K562 (cell line): ENCODE data around the gene FAM131C. TPM values are rescaled to one million over a fixed set of nuclear protein-coding genes. Genes with fewer than 3 reads are reported as not detected.
"Not testable (repeated sequence)": the region's sequence is repeated elsewhere in the genome, so short reads cannot be mapped to it uniquely, and the experiment has no call there.

Source experiments
- ATAC-seq: fragments of 200-7000 bp; cut with Tn5 transposase; 3 replicates; pipeline ENCODE4 v1.9.1; 2020; ENCODE audit warnings: moderate library complexity
- BruUV-seq: library from RNA; stranded (reverse); fragments of 400-500 nt; replicated peaks from 2 replicates; lab custom pipeline; 2021; lab: Mats Ljungman, UMichigan
- CTCF ChIA-PET: fragments of 300-600 bp; formaldehyde crosslinking; extraction: SDS; loops from one replicate; lab custom pipeline; 2021; ENCODE audit warnings: low intra/inter-chr PET ratio; lab: Yijun Ruan, JAX
- POLR2A ChIA-PET: fragments of 300-600, 350-650 bp; sonication (Branson Sonifier 250); formaldehyde crosslinking; extraction: SDS; loops from one replicate; lab custom pipeline; 2021; ENCODE audit warnings: antibody characterized with exemption, inconsistent platforms; lab: Yijun Ruan, JAX
- DNase-seq, 4 experiments: peaks; one replicate each; pipeline versions ENCODE4 v3.0.0 to v3.0.0-alpha.2; 2011 to 2018; ENCODE audit warnings: low spot score in 3 of 4, mixed read lengths in 3 of 4; ENCODE audit errors: extremely low read depth in 1 of 4
- FAIRE-seq: peaks from 2 replicates; lab custom pipeline; 2011; peaks lifted over from hg19 to GRCh38; lab: Jason Lieb, UNC
- H2AFZ ChIP-seq: 2 replicates; pipeline ENCODE4 v1.6.0; 2011; ENCODE audit warnings: low read depth, low read length, control low read depth, inconsistent platforms
- H3K27ac ChIP-seq: fragments of 200-600 bp; 3 replicates; pipeline ENCODE4 v1.8.0; 2011; ENCODE audit warnings: low read depth, mild to moderate bottlenecking, control low read depth, inconsistent platforms, low read length, moderate library complexity, mixed read lengths; ENCODE audit errors: extremely low read depth
- H3K27me3 ChIP-seq, 2 experiments: fragments of 300-600 bp in 1 of 2; 2 replicates in 1 of 2; 3 replicates in 1 of 2; pipeline versions ENCODE4 v1.6.0 to v1.8.0; 2011; ENCODE audit warnings: inconsistent platforms in 2 of 2, low read length in 2 of 2, mild to moderate bottlenecking in 1 of 2, mixed read lengths in 1 of 2, moderate library complexity in 1 of 2; ENCODE audit not compliant: control insufficient read depth in 2 of 2, insufficient read depth in 2 of 2
- H3K36me3 ChIP-seq: fragments of 300-600 bp; 3 replicates; pipeline ENCODE4 v1.8.0; 2011; ENCODE audit warnings: mild to moderate bottlenecking, low read length, inconsistent platforms; ENCODE audit not compliant: control insufficient read depth, insufficient read depth
- H3K4me1 ChIP-seq, 2 experiments: fragments of 200-600 bp in 1 of 2; replicated peaks in 1 of 2; 2 replicates in 1 of 2; 3 replicates in 1 of 2; pipeline versions ENCODE4 v1.5.1 to v1.8.0; 2011; ENCODE audit warnings: inconsistent platforms in 2 of 2, low read length in 2 of 2, mild to moderate bottlenecking in 1 of 2, mixed read lengths in 1 of 2, moderate library complexity in 1 of 2; ENCODE audit not compliant: control insufficient read depth in 2 of 2, insufficient read depth in 2 of 2
- H3K4me2 ChIP-seq: 2 replicates; pipeline ENCODE4 v1.6.1; 2011; ENCODE audit warnings: low read length, control low read depth, inconsistent platforms, mixed read lengths; ENCODE audit not compliant: insufficient read depth
- H3K4me3 ChIP-seq: fragments of 200-600 bp; sonication (generic), shearing (Covaris generic); 2 replicates; pipeline ENCODE4 v1.5.1; 2016; ENCODE audit warnings: control low read depth, inconsistent platforms
- H3K79me2 ChIP-seq: fragments of 200-600 bp; 3 replicates; pipeline ENCODE4 v1.8.0; 2011; ENCODE audit warnings: low read length, inconsistent platforms; ENCODE audit not compliant: control insufficient read depth, insufficient read depth
- H3K9ac ChIP-seq, 2 experiments: 2 replicates each; pipeline versions ENCODE4 v1.6.0 to v1.6.1; 2011; ENCODE audit warnings: low read depth in 2 of 2, low read length in 2 of 2, control low read depth in 1 of 2, inconsistent platforms in 1 of 2, mild to moderate bottlenecking in 1 of 2, mixed read lengths in 1 of 2; ENCODE audit not compliant: insufficient read depth in 1 of 2
- H3K9me1 ChIP-seq: one replicate; pipeline ENCODE4 v1.6.0; 2011; ENCODE audit warnings: inconsistent platforms, mild to moderate bottlenecking, low read length, moderate library complexity; ENCODE audit not compliant: control insufficient read depth, insufficient read depth
- H3K9me3 ChIP-seq: replicated peaks from 2 replicates; pipeline ENCODE4 v1.5.1; 2011; ENCODE audit warnings: low read depth, low read length, inconsistent platforms; ENCODE audit not compliant: control insufficient read depth, insufficient read depth
- H4K20me1 ChIP-seq: replicated peaks from 2 replicates; pipeline ENCODE4 v1.6.1; 2011; ENCODE audit warnings: low read length, inconsistent platforms, mixed read lengths; ENCODE audit not compliant: control insufficient read depth, insufficient read depth
- ZNF212 ChIP-seq: fragments of 450-650 bp; formaldehyde crosslinking; IDR thresholded peaks from 2 replicates; pipeline ENCODE4 v1.4.0; 2020; ENCODE audit warnings: mild to moderate bottlenecking
- ZNF263 ChIP-seq: sonication (generic); formaldehyde crosslinking; IDR thresholded peaks from 2 replicates; pipeline ENCODE4 v1.8.0; 2022; ENCODE audit warnings: mild to moderate bottlenecking, missing genetic modification reagents, borderline replicate concordance
- WGBS: fragments of 100-300 bp; shearing (Covaris generic); methylation state at CpG from one replicate; pipeline ENCODE4 v1.1.6; 2016; ENCODE audit warnings: low coverage, mixed read lengths; ENCODE audit not compliant: insufficient coverage; ENCODE audit errors: missing lambda C conversion rate; 5-methylcytosine and 5-hydroxymethylcytosine counted together
- in situ Hi-C: fragments of 300-500 bp; cut with MboI; formaldehyde crosslinking; loops from 4 replicates; pipeline ENCODE4 v1.15.0; 2018; ENCODE audit warnings: inconsistent platforms, mixed read lengths
- intact Hi-C: fragments of 100-400 bp; cut with micrococcal nuclease; formaldehyde crosslinking; loops from 2 replicates; pipeline ENCODE4 v1.14.2; 2022
- polyA plus RNA-seq, 8 experiments: library from polyadenylated mRNA; depleted of rRNA in 4 of 8; stranded (reverse) in 5 of 8; unstranded in 3 of 8; fragments of >200 nt; fragmentation: Nextera tagmentation in 2 of 8; fragmentation: Illumina TruSeq in 1 of 8; extraction: Ambion mirVana in 2 of 8; extraction: Trizol in 1 of 8; gene quantifications; 2 replicates each; pipeline versions ENCODE4 v1.2.1 to v1.2.3, GENCODE V29; 2011 to 2014; ENCODE audit warnings: inconsistent platforms in 1 of 8, missing spikeins in 1 of 8
- total RNA-seq, 7 experiments: library from RNA; depleted of rRNA in 6 of 7; stranded (reverse); fragments of >200 nt in 6 of 7; fragmentation: Illumina TruSeq in 2 of 7; extraction: Trizol in 2 of 7; gene quantifications; 2 replicates each; pipeline versions ENCODE4 v1.2.1 to v1.2.3, GENCODE V29; 2011 to 2021; ENCODE audit warnings: low replicate concordance in 1 of 7
- TF ChIP-seq, protein P1 (sequence below): fragments of 250-450 bp; sonication (Bioruptor Pico); IDR thresholded peaks from 2 replicates; pipeline ENCODE4 v1.5.1; 2021; ENCODE audit warnings: mild to moderate bottlenecking

Gene FAM131C
- total and polyA plus RNA-seq, 9 of the 15 experiments (the other 6 are each of a cell fraction or from before 2014, with no cell fraction given), result 0.10 to 0.29 (median 0.16) TPM; not detected in 6

DNA sequence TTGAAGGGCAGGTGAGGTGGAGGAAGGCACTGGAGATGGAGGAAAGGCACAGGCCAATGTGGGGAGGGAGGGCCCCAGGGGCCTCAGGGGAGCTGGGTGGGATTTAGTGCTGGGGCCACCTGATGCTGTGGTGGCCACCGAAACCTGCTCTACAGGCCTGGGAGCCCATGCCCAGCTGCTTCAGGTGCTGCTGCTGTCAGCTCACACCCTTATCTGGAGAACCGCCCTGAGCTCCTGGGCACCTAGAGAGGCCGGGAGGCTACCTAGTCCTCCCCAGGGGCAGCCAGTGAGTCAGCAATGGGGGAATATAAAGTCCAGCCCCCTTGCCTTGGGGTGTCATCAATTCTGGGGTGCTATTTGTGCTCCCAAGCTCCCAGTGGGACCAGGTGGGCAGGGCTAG, 12.2 kb downstream of the FAM131C start (continued):
- TF ChIP-seq, protein P1, sequence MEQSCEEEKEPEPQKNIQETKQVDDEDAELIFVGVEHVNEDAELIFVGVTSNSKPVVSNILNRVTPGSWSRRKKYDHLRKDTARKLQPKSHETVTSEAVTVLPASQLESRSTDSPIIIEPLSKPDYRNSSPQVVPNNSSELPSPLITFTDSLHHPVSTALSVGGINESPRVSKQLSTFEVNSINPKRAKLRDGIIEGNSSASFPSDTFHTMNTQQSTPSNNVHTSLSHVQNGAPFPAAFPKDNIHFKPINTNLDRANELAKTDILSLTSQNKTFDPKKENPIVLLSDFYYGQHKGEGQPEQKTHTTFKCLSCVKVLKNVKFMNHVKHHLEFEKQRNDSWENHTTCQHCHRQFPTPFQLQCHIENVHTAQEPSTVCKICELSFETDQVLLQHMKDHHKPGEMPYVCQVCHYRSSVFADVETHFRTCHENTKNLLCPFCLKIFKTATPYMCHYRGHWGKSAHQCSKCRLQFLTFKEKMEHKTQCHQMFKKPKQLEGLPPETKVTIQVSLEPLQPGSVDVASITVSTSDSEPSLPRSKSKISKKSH (CRISPR knock-in tag), result no peak
- no peak for TF ChIP-seq ZNF212 (CRISPR knock-in tag)

DNA sequence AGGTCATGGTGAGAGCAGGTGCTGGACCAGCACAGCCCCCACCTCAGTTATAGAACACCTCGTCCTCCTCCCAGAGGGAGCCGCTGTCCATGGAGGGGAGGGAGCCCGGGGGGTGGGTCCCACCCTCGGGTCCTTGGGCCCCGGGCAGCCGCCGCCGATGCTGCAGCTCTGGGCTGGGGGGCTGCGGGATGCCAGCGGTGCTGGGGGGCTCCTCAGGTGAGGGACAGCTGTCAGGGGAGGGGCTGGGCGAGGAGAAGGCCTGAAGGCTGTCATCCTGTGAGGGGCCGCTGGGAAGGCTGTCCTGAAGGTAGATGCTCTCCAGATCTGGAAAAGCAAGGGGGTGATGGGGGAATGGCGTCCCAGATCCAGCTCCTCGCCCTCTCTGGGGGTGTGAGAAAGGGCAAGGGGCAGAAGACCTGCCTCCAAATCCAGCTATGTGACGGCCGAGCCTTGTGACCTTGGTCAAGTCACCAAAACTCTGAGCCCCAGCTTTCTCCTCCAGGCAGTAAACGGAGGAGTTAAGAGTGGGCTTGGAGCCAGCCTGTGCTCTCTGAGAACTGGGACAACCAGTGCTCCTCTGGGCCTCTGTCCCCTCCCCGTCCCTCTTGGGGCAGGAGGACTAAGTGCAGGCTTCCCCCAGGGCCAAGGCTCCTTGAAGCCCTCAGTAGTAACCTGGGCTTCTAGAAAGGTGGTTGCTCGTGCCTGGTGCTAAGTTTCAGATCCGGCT, 14.9 kb downstream of the FAM131C start:
- ATAC-seq (peak; percentile 17), FAIRE-seq (peak; percentile 59)
- Histone ChIP-seq H3K4me1 (peaks cover 24 to 30% of the 10 kb centered on the region in 2 experiments; a peak in 4 of 5 replicates), H2AFZ (0 out of 2 replicates have a peak overlapping the region, but pooled peaks have one; percentile 63), H3K9ac (peak overlapping the region in 1 of 2 experiments; percentile 53; a peak in 1 of 4 replicates)
- BruUV-seq, H3K27me3 ChIP-seq, H3K9me1 ChIP-seq, H3K27ac ChIP-seq, H3K79me2 ChIP-seq, H3K4me3 ChIP-seq, H3K9me3 ChIP-seq, H3K36me3 ChIP-seq, CTCF ChIA-PET, in situ Hi-C loops, DNase-seq, H3K4me2 ChIP-seq, H4K20me1 ChIP-seq: not testable (repeated sequence)
- 24% methylated on average over 16 of the region's 20 CpGs for WGBS
- POLR2A ChIA-PET, result interaction anchor here (0.9 kb wide), 1 partner anchor 8 kb away, joined by 8 read pairs; no protein-coding TSS in a partner anchor
- peak; percentile 64; the same call in 1 of the 2 replicates for TF ChIP-seq ZNF263 (CRISPR knock-in tag)
- intact Hi-C loops, result loop anchor here (5.0 kb wide), 1 partner anchor 261 kb away; no protein-coding TSS in a partner anchor
